ENCODE measurements around the gene RRP8. TPM values are rescaled to one million over a fixed set of nuclear protein-coding genes. Genes with fewer than 3 reads are reported as not detected.

Gene RRP8
- total and polyA plus RNA-seq, 9 of the 15 experiments (the other 6 are each of a cell fraction or from before 2014, with no cell fraction given), result 5.7 to 47.3 (median 32.6) TPM

DNA sequence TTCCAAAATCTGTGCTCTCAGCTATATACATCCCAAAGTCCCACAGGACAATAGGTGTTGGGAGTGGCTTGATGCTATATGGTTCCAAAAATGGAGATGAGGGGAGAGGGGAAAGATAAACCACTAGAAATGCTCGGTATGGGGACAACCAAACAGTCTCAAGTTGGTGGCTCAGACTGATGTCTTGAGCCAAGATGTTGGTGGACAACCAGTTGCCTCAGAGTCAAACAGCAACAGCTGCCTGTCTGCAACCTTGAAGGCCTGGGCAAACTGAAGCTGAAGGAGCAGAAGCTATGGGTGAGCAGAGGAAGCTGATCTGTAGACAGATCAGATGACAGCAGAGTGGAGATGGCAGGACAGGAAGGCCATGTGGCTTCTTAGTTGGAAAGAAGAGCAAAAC, 4.0 kb downstream of the RRP8 start (continued):
- TF ChIP-seq MCM2 (IDR thresholded peaks at IDR 0.05; ENCODE audit: low read depth), result no peak
- no peak for TF ChIP-seq TRIM28 (IDR thresholded peaks at IDR 0.05)
- no peak for TF ChIP-seq ZNF785 (CRISPR knock-in tag; IDR thresholded peaks at IDR 0.05)
- no peak for TF ChIP-seq ZNF232 (CRISPR knock-in tag; IDR thresholded peaks at IDR 0.05)
- TF ChIP-seq, protein P1, sequence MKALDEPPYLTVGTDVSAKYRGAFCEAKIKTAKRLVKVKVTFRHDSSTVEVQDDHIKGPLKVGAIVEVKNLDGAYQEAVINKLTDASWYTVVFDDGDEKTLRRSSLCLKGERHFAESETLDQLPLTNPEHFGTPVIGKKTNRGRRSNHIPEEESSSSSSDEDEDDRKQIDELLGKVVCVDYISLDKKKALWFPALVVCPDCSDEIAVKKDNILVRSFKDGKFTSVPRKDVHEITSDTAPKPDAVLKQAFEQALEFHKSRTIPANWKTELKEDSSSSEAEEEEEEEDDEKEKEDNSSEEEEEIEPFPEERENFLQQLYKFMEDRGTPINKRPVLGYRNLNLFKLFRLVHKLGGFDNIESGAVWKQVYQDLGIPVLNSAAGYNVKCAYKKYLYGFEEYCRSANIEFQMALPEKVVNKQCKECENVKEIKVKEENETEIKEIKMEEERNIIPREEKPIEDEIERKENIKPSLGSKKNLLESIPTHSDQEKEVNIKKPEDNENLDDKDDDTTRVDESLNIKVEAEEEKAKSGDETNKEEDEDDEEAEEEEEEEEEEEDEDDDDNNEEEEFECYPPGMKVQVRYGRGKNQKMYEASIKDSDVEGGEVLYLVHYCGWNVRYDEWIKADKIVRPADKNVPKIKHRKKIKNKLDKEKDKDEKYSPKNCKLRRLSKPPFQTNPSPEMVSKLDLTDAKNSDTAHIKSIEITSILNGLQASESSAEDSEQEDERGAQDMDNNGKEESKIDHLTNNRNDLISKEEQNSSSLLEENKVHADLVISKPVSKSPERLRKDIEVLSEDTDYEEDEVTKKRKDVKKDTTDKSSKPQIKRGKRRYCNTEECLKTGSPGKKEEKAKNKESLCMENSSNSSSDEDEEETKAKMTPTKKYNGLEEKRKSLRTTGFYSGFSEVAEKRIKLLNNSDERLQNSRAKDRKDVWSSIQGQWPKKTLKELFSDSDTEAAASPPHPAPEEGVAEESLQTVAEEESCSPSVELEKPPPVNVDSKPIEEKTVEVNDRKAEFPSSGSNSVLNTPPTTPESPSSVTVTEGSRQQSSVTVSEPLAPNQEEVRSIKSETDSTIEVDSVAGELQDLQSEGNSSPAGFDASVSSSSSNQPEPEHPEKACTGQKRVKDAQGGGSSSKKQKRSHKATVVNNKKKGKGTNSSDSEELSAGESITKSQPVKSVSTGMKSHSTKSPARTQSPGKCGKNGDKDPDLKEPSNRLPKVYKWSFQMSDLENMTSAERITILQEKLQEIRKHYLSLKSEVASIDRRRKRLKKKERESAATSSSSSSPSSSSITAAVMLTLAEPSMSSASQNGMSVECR (CRISPR knock-in tag; IDR thresholded peaks at IDR 0.05), result no peak
- TF ChIP-seq, protein P2, sequence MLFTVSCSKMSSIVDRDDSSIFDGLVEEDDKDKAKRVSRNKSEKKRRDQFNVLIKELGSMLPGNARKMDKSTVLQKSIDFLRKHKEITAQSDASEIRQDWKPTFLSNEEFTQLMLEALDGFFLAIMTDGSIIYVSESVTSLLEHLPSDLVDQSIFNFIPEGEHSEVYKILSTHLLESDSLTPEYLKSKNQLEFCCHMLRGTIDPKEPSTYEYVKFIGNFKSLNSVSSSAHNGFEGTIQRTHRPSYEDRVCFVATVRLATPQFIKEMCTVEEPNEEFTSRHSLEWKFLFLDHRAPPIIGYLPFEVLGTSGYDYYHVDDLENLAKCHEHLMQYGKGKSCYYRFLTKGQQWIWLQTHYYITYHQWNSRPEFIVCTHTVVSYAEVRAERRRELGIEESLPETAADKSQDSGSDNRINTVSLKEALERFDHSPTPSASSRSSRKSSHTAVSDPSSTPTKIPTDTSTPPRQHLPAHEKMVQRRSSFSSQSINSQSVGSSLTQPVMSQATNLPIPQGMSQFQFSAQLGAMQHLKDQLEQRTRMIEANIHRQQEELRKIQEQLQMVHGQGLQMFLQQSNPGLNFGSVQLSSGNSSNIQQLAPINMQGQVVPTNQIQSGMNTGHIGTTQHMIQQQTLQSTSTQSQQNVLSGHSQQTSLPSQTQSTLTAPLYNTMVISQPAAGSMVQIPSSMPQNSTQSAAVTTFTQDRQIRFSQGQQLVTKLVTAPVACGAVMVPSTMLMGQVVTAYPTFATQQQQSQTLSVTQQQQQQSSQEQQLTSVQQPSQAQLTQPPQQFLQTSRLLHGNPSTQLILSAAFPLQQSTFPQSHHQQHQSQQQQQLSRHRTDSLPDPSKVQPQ (CRISPR knock-in tag; IDR thresholded peaks at IDR 0.05; ENCODE audit: borderline replicate concordance), result no peak

Measured in K562 (cell line).